GM23338 (cell line): ENCODE data around the gene RPS28. TPM values are rescaled to one million over a fixed set of nuclear protein-coding genes. Genes with fewer than 3 reads are reported as not detected.

Experiments used
- ATAC-seq: fragments of 200-7000 bp; cut with Tn5 transposase; 3 replicates; pipeline ENCODE4 v1.9.1; 2020
- DNase-seq: peaks from one replicate; pipeline ENCODE4 v3.0.0-alpha.2; 2015; ENCODE audit warnings: low spot score
- H2AFZ ChIP-seq: fragments of 200-600 bp; sonication (generic); 2 replicates; pipeline ENCODE4 v1.8.0; 2016; ENCODE audit warnings: antibody characterized with exemption, mild to moderate bottlenecking, moderate library complexity
- H3F3A ChIP-seq: fragments of 200-600 bp; sonication (generic); replicated peaks from 2 replicates; pipeline ENCODE4 v1.8.0; 2017; ENCODE audit warnings: antibody characterized with exemption, mixed run types, low read depth
- H3K27ac ChIP-seq: fragments of 200-600 bp; sonication (generic); 2 replicates; pipeline ENCODE4 v1.6.1; 2016; ENCODE audit warnings: low read depth
- H3K27me3 ChIP-seq: fragments of 200-600 bp; sonication (generic); 2 replicates; pipeline ENCODE4 v1.8.0; 2016; ENCODE audit warnings: mild to moderate bottlenecking, mixed run types, moderate library complexity; ENCODE audit not compliant: insufficient read depth
- H3K36me3 ChIP-seq: fragments of 200-600 bp; sonication (generic); 2 replicates; pipeline ENCODE4 v1.8.0; 2016; ENCODE audit warnings: mild to moderate bottlenecking; ENCODE audit not compliant: insufficient read depth
- H3K4me1 ChIP-seq: fragments of 200-600 bp; sonication (generic); 2 replicates; pipeline ENCODE4 v1.8.0; 2016; ENCODE audit warnings: mild to moderate bottlenecking, moderate library complexity; ENCODE audit not compliant: insufficient read depth
- H3K4me2 ChIP-seq: fragments of 200-600 bp; sonication (generic); 2 replicates; pipeline ENCODE4 v1.7.1; 2017; ENCODE audit warnings: mixed run types
- H3K4me3 ChIP-seq: fragments of 200-600 bp; sonication (generic); 2 replicates; pipeline ENCODE4 v1.6.1; 2016; ENCODE audit warnings: mixed run types
- H3K79me2 ChIP-seq: fragments of 200-600 bp; sonication (generic); replicated peaks from 2 replicates; pipeline ENCODE4 v1.8.0; 2017; ENCODE audit warnings: mild to moderate bottlenecking; ENCODE audit not compliant: insufficient read depth
- H3K9me2 ChIP-seq: fragments of 200-600 bp; sonication (generic); 2 replicates; pipeline ENCODE4 v1.8.0; 2017; ENCODE audit not compliant: insufficient read depth
- H4K20me1 ChIP-seq: fragments of 200-600 bp; sonication (generic); replicated peaks from 2 replicates; pipeline ENCODE4 v1.8.0; 2017; ENCODE audit warnings: mild to moderate bottlenecking; ENCODE audit not compliant: insufficient read depth
- H3K27ac Mint-ChIP-seq: 2 replicates; pipeline ENCODE4 v1.8.0; 2020; ENCODE audit warnings: inconsistent platforms, mild to moderate bottlenecking, moderate library complexity, mixed read lengths
- H3K27me3 Mint-ChIP-seq: 3 replicates; pipeline ENCODE4 v1.8.0; 2022; ENCODE audit warnings: low read depth, mild to moderate bottlenecking, moderate library complexity, mixed read lengths, inconsistent platforms; ENCODE audit not compliant: insufficient read depth, poor library complexity
- H3K36me3 Mint-ChIP-seq: 3 replicates; pipeline ENCODE4 v1.8.0; 2021; ENCODE audit warnings: low read depth, mild to moderate bottlenecking, inconsistent platforms, moderate library complexity, mixed read lengths
- H3K4me1 Mint-ChIP-seq: 3 replicates; pipeline ENCODE4 v1.8.0; 2020; ENCODE audit warnings: mild to moderate bottlenecking, inconsistent platforms, mixed read lengths
- H3K4me3 Mint-ChIP-seq: 3 replicates; pipeline ENCODE4 v1.8.0; 2021; ENCODE audit warnings: moderate library complexity, mild to moderate bottlenecking, inconsistent platforms, mixed read lengths
- H3K9me3 Mint-ChIP-seq: 3 replicates; pipeline ENCODE4 v1.8.0; 2020; ENCODE audit warnings: moderate library complexity, mild to moderate bottlenecking, inconsistent platforms, mixed read lengths
- CREB1 ChIP-seq: fragments of 250-450 bp; sonication (Bioruptor Pico); IDR thresholded peaks from 2 replicates; pipeline ENCODE4 v1.5.0; 2020; ENCODE audit warnings: low read depth, mild to moderate bottlenecking, moderate library complexity
- EZH2phosphoT487 ChIP-seq: fragments of 200-600 bp; sonication (generic); IDR thresholded peaks from one replicate; pipeline ENCODE4 v1.8.1; 2018; ENCODE audit warnings: antibody characterized with exemption; ENCODE audit not compliant: unreplicated experiment
- JUNB ChIP-seq: IDR thresholded peaks from one replicate; pipeline ENCODE4 v1.6.1; 2016; ENCODE audit warnings: antibody characterized with exemption; ENCODE audit not compliant: unreplicated experiment
- NANOG ChIP-seq: IDR thresholded peaks from 2 replicates; pipeline ENCODE4 v1.6.1; 2016; ENCODE audit warnings: antibody characterized with exemption, borderline replicate concordance
- POLR2AphosphoS5 ChIP-seq: IDR thresholded peaks from 2 replicates; pipeline ENCODE4 v1.6.1; 2016; ENCODE audit warnings: antibody characterized with exemption, low read depth
- STAT1 ChIP-seq: IDR thresholded peaks from one replicate; pipeline ENCODE4 v1.6.1; 2016; ENCODE audit warnings: antibody characterized with exemption; ENCODE audit not compliant: unreplicated experiment
- ZNF114 ChIP-seq: fragments of 250-450 bp; sonication (Bioruptor Pico); IDR thresholded peaks from 2 replicates; pipeline ENCODE4 v1.5.0; 2020; ENCODE audit warnings: mild to moderate bottlenecking, moderate library complexity
- ZNF331 ChIP-seq: fragments of 250-450 bp; sonication (Bioruptor Pico); IDR thresholded peaks from 2 replicates; pipeline ENCODE4 v1.5.0; 2020; ENCODE audit warnings: low read depth, mild to moderate bottlenecking, moderate library complexity
- polyA plus RNA-seq: library from polyadenylated mRNA; unstranded; fragments of >200 nt; fragmentation: Nextera tagmentation; extraction: Ambion mirVana; gene quantifications from 2 replicates; pipeline ENCODE4 v1.2.1, GENCODE V29; 2016
- total RNA-seq: library from RNA; depleted of rRNA; stranded (reverse); fragments of >200 nt; shearing (Covaris generic); gene quantifications from 2 replicates; pipeline ENCODE4 v1.2.3, GENCODE V29; 2014
- TF ChIP-seq, protein P1 (sequence below): fragments of 250-450 bp; sonication (Bioruptor Pico); IDR thresholded peaks from 2 replicates; pipeline ENCODE4 v1.5.0; 2020; ENCODE audit warnings: mild to moderate bottlenecking, moderate library complexity
- TF ChIP-seq, protein P2 (sequence below): IDR thresholded peaks from one replicate; pipeline ENCODE4 v1.6.1; 2018; ENCODE audit warnings: antibody characterized with exemption; ENCODE audit not compliant: unreplicated experiment
- TF ChIP-seq, protein P3 (sequence below), 2 experiments: fragments of 200-600 bp in 1 of 2; sonication (generic) in 1 of 2; conservative IDR thresholded peaks; 2 replicates each; pipeline versions ENCODE4 v1.5.1 to v1.6.1; 2016 to 2017; ENCODE audit warnings: antibody characterized with exemption in 2 of 2, low read depth in 2 of 2, mild to moderate bottlenecking in 2 of 2, moderate library complexity in 1 of 2

The RPS28 gene
- total and polyA plus RNA-seq, 2 experiments from 2014 or later = 174 to 1,790 TPM

DNA sequence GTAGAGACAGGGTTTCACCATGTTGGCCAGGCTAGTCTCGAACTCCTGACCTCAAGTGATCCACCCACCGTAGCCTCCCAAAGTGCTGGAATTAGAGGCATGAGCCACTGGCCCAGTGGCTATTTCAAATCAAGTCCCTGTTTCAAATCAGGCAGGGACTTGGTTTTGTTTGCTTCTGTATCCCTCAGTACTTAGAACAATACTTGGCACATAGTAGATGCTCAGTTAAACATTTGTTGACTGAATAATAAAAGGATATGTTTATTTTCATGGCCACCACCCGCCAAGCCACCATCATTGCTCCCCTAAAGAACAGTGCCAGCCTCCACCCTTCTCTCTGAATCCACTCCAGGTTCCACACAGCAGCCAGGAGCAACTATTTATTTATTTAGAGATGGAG is 4.2 kb downstream of the RPS28 start:
- Histone ChIP-seq H3K27ac (no peak overlapping the region), H3K9me2 (no peaks in the 10 kb centered on the region), H2AFZ (no peak overlapping the region), H3K4me3 (no peak overlapping the region), H3K27me3 (no peaks in the 10 kb centered on the region), H3F3A (peaks cover 43% of the 10 kb centered on the region), H3K4me2 (no peak overlapping the region), H3K4me1 (peaks cover 16% of the 10 kb centered on the region), H3K79me2 (peaks cover 29% of the 10 kb centered on the region), H3K36me3 (peaks cover 7% of the 10 kb centered on the region), H4K20me1 (peaks cover 24% of the 10 kb centered on the region)
- Mint-ChIP-seq H3K4me1 (peaks cover 12% of the 10 kb centered on the region), H3K27me3 (peaks cover 27% of the 10 kb centered on the region), H3K9me3 (no peaks in the 10 kb centered on the region; the same call in 2 of the 3 replicates), H3K4me3 (no peak overlapping the region), H3K36me3 (peaks cover 29% of the 10 kb centered on the region), H3K27ac (no peak overlapping the region)
- ATAC-seq = no peak
- DNase-seq = no peak
- no peak for TF ChIP-seq STAT1

DNA sequence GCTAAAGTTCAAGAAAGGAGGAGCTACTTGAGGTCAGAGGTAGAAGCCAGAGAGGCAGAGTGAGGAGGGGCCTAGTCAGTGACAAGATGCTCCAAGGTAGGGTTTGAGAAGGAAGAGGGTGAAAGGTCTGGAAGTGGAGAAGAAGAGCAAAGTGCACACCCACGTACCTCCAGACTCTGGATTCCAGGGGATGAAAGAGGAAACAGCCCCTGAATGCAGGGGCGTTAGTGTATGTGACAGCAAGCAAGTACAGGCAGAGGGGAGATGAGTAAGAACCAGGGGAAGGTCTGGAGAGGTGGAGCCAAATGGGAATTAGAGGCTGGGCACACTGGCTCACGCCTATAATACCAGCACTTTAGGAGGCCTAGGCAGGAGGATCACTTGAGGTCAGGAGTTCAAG is 8.7 kb downstream of the RPS28 start:
- peaks cover 46% of the 10 kb centered on the region for H3K27me3 Mint-ChIP-seq
- Histone ChIP-seq H3K9me2 (no peaks in the 10 kb centered on the region), H3K27me3 (peaks cover 35% of the 10 kb centered on the region), H3K4me3 (no peak overlapping the region), H3K27ac (no peak overlapping the region), H3K36me3 (no peaks in the 10 kb centered on the region), H3K4me2 (no peak overlapping the region), H4K20me1 (no peaks in the 10 kb centered on the region; the same call in 1 of the 2 replicates), H3F3A (peaks cover 8% of the 10 kb centered on the region), H3K79me2 (no peaks in the 10 kb centered on the region), H3K4me1 (peaks cover 8% of the 10 kb centered on the region; the same call in 1 of the 2 replicates), H2AFZ (no peak overlapping the region)
- no peaks in the 10 kb centered on the region for H3K36me3 Mint-ChIP-seq
- ATAC-seq (no peak), DNase-seq (no peak)
- peaks cover 6% of the 10 kb centered on the region for H3K4me1 Mint-ChIP-seq
- no peak overlapping the region for H3K4me3 Mint-ChIP-seq
- no peaks in the 10 kb centered on the region; the same call in 2 of the 3 replicates for H3K9me3 Mint-ChIP-seq
- H3K27ac Mint-ChIP-seq = no peak overlapping the region
- no peak for TF ChIP-seq STAT1
- TF ChIP-seq EZH2phosphoT487 = no peak
- TF ChIP-seq CREB1 (CRISPR knock-in tag) = no peak
- TF ChIP-seq, protein P1, sequence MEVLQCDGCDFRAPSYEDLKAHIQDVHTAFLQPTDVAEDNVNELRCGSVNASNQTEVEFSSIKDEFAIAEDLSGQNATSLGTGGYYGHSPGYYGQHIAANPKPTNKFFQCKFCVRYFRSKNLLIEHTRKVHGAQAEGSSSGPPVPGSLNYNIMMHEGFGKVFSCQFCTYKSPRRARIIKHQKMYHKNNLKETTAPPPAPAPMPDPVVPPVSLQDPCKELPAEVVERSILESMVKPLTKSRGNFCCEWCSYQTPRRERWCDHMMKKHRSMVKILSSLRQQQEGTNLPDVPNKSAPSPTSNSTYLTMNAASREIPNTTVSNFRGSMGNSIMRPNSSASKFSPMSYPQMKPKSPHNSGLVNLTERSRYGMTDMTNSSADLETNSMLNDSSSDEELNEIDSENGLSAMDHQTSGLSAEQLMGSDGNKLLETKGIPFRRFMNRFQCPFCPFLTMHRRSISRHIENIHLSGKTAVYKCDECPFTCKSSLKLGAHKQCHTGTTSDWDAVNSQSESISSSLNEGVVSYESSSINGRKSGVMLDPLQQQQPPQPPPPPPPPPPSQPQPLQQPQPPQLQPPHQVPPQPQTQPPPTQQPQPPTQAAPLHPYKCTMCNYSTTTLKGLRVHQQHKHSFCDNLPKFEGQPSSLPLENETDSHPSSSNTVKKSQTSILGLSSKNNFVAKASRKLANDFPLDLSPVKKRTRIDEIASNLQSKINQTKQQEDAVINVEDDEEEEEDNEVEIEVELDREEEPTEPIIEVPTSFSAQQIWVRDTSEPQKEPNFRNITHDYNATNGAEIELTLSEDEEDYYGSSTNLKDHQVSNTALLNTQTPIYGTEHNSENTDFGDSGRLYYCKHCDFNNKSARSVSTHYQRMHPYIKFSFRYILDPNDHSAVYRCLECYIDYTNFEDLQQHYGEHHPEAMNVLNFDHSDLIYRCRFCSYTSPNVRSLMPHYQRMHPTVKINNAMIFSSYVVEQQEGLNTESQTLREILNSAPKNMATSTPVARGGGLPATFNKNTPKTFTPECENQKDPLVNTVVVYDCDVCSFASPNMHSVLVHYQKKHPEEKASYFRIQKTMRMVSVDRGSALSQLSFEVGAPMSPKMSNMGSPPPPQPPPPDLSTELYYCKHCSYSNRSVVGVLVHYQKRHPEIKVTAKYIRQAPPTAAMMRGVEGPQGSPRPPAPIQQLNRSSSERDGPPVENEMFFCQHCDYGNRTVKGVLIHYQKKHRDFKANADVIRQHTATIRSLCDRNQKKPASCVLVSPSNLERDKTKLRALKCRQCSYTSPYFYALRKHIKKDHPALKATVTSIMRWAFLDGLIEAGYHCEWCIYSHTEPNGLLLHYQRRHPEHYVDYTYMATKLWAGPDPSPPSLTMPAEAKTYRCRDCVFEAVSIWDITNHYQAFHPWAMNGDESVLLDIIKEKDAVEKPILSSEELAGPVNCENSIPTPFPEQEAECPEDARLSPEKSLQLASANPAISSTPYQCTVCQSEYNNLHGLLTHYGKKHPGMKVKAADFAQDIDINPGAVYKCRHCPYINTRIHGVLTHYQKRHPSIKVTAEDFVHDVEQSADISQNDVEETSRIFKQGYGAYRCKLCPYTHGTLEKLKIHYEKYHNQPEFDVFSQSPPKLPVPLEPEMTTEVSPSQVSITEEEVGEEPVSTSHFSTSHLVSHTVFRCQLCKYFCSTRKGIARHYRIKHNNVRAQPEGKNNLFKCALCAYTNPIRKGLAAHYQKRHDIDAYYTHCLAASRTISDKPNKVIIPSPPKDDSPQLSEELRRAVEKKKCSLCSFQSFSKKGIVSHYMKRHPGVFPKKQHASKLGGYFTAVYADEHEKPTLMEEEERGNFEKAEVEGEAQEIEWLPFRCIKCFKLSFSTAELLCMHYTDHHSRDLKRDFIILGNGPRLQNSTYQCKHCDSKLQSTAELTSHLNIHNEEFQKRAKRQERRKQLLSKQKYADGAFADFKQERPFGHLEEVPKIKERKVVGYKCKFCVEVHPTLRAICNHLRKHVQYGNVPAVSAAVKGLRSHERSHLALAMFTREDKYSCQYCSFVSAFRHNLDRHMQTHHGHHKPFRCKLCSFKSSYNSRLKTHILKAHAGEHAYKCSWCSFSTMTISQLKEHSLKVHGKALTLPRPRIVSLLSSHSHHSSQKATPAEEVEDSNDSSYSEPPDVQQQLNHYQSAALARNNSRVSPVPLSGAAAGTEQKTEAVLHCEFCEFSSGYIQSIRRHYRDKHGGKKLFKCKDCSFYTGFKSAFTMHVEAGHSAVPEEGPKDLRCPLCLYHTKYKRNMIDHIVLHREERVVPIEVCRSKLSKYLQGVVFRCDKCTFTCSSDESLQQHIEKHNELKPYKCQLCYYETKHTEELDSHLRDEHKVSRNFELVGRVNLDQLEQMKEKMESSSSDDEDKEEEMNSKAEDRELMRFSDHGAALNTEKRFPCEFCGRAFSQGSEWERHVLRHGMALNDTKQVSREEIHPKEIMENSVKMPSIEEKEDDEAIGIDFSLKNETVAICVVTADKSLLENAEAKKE (CRISPR knock-in tag) = no peak
- TF ChIP-seq NANOG = no peak
- no peak for TF ChIP-seq POLR2AphosphoS5
- TF ChIP-seq, protein P2, sequence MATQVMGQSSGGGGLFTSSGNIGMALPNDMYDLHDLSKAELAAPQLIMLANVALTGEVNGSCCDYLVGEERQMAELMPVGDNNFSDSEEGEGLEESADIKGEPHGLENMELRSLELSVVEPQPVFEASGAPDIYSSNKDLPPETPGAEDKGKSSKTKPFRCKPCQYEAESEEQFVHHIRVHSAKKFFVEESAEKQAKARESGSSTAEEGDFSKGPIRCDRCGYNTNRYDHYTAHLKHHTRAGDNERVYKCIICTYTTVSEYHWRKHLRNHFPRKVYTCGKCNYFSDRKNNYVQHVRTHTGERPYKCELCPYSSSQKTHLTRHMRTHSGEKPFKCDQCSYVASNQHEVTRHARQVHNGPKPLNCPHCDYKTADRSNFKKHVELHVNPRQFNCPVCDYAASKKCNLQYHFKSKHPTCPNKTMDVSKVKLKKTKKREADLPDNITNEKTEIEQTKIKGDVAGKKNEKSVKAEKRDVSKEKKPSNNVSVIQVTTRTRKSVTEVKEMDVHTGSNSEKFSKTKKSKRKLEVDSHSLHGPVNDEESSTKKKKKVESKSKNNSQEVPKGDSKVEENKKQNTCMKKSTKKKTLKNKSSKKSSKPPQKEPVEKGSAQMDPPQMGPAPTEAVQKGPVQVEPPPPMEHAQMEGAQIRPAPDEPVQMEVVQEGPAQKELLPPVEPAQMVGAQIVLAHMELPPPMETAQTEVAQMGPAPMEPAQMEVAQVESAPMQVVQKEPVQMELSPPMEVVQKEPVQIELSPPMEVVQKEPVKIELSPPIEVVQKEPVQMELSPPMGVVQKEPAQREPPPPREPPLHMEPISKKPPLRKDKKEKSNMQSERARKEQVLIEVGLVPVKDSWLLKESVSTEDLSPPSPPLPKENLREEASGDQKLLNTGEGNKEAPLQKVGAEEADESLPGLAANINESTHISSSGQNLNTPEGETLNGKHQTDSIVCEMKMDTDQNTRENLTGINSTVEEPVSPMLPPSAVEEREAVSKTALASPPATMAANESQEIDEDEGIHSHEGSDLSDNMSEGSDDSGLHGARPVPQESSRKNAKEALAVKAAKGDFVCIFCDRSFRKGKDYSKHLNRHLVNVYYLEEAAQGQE = no peak
- TF ChIP-seq ZNF331 (CRISPR knock-in tag) = no peak
- TF ChIP-seq, protein P3, sequence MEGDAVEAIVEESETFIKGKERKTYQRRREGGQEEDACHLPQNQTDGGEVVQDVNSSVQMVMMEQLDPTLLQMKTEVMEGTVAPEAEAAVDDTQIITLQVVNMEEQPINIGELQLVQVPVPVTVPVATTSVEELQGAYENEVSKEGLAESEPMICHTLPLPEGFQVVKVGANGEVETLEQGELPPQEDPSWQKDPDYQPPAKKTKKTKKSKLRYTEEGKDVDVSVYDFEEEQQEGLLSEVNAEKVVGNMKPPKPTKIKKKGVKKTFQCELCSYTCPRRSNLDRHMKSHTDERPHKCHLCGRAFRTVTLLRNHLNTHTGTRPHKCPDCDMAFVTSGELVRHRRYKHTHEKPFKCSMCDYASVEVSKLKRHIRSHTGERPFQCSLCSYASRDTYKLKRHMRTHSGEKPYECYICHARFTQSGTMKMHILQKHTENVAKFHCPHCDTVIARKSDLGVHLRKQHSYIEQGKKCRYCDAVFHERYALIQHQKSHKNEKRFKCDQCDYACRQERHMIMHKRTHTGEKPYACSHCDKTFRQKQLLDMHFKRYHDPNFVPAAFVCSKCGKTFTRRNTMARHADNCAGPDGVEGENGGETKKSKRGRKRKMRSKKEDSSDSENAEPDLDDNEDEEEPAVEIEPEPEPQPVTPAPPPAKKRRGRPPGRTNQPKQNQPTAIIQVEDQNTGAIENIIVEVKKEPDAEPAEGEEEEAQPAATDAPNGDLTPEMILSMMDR (conservative IDR thresholded peaks at IDR 0.05; ENCODE audit: low read depth in 2 of 2) = no peak
- TF ChIP-seq ZNF114 (CRISPR knock-in tag) = no peak
- no peak for TF ChIP-seq JUNB
